HG03064 (cell line): ENCODE data around the gene CCDC141.

ENCODE experiments used
- ATAC-seq: cut with Tn5 transposase; IDR thresholded peaks from one replicate; pipeline ENCODE4 v1.9.1; 2021; ENCODE audit warnings: low read depth; ENCODE audit not compliant: unreplicated experiment

The CCDC141 gene

GRCh38 chr2:178796079-178796677, 253.8 kb downstream of the CCDC141 start:
- ATAC-seq = no peak

- ATAC-seq = no peak
Measured at GRCh38 chr2:178787934-178788333, 262.0 kb downstream of the CCDC141 start.

GRCh38 chr2:178787155-178787554, 262.8 kb downstream of the CCDC141 start:
- no peak for ATAC-seq

GRCh38 chr2:178783889-178784288, 266.0 kb downstream of the CCDC141 start:
- ATAC-seq = no peak

GRCh38 chr2:178782236-178782635, 267.7 kb downstream of the CCDC141 start:
- no peak for ATAC-seq
